PC-9 (cell line): ENCODE data around the gene AADAT. TPM values are rescaled to one million over a fixed set of nuclear protein-coding genes. Genes with fewer than 3 reads are reported as not detected.
A peak's percentile ranks its signal among the peaks of the same experiment; 100 is the strongest.

Source experiments
- BruUV-seq: library from RNA; stranded (reverse); fragments of 400-500 nt; replicated peaks from 2 replicates; lab custom pipeline; 2021; lab: Mats Ljungman, UMichigan
- CTCF ChIA-PET: fragments of 300-600 bp; sonication (Branson Sonifier 250); formaldehyde crosslinking; loops from one replicate; lab custom pipeline; 2022; ENCODE audit warnings: antibody characterized with exemption; lab: Charles Lee
- POLR2A ChIA-PET: fragments of 300-600 bp; sonication (Branson Sonifier 250); formaldehyde crosslinking; loops from one replicate; lab custom pipeline; 2022; ENCODE audit warnings: antibody characterized with exemption; ENCODE audit not compliant: unreplicated experiment; lab: Charles Lee
- DNase-seq, 2 experiments: peaks; one replicate each; pipeline versions ENCODE4 v3.0.0 to v3.0.0-alpha.2; 2015 to 2022; ENCODE audit warnings: mixed read lengths in 1 of 2
- H2AFZ ChIP-seq: fragments of 200-600 bp; sonication (generic); 2 replicates; pipeline ENCODE4 v1.8.1; 2017; ENCODE audit warnings: antibody characterized with exemption
- H3F3A ChIP-seq: fragments of 200-600 bp; sonication (generic); 2 replicates; pipeline ENCODE4 v1.8.1; 2017; ENCODE audit warnings: antibody characterized with exemption, mild to moderate bottlenecking, low read depth; ENCODE audit not compliant: insufficient read depth
- H3K27ac ChIP-seq: fragments of 200-600 bp; sonication (generic); 2 replicates; pipeline ENCODE4 v1.6.1; 2016; ENCODE audit warnings: mixed run types
- H3K27me3 ChIP-seq: fragments of 200-600 bp; sonication (generic); 2 replicates; pipeline ENCODE4 v1.6.1; 2016; ENCODE audit warnings: low read depth, mixed run types; ENCODE audit not compliant: insufficient read depth
- H3K36me3 ChIP-seq: fragments of 200-600 bp; sonication (generic); 2 replicates; pipeline ENCODE4 v1.6.1; 2016; ENCODE audit warnings: low read depth, mixed run types
- H3K4me1 ChIP-seq: fragments of 200-600 bp; sonication (generic); replicated peaks from 2 replicates; pipeline ENCODE4 v1.6.1; 2016; ENCODE audit warnings: mixed run types; ENCODE audit not compliant: insufficient read depth
- H3K4me2 ChIP-seq: fragments of 200-600 bp; sonication (generic); 2 replicates; pipeline ENCODE4 v1.6.1; 2017; ENCODE audit warnings: mixed run types
- H3K4me3 ChIP-seq: fragments of 200-600 bp; sonication (generic); 2 replicates; pipeline ENCODE4 v1.6.1; 2016; ENCODE audit warnings: mixed run types
- H3K79me2 ChIP-seq: fragments of 200-600 bp; sonication (generic); 2 replicates; pipeline ENCODE4 v1.6.1; 2017; ENCODE audit warnings: low read depth, mixed run types
- H3K9me2 ChIP-seq: fragments of 200-600 bp; sonication (generic); 2 replicates; pipeline ENCODE4 v1.8.1; 2017; ENCODE audit warnings: mild to moderate bottlenecking; ENCODE audit not compliant: insufficient read depth
- H3K9me3 ChIP-seq: fragments of 200-600 bp; sonication (generic); 2 replicates; pipeline ENCODE4 v1.8.1; 2016; ENCODE audit warnings: low read depth; ENCODE audit not compliant: insufficient read depth
- H4K20me1 ChIP-seq: fragments of 200-600 bp; sonication (generic); 2 replicates; pipeline ENCODE4 v1.8.1; 2017; ENCODE audit not compliant: insufficient read depth
- CTCF ChIP-seq: fragments of 200-600 bp; sonication (generic); conservative IDR thresholded peaks from 2 replicates; pipeline ENCODE4 v1.6.1; 2017; ENCODE audit warnings: mixed run types, antibody characterized with exemption, mild to moderate bottlenecking, moderate library complexity
- EZH2 ChIP-seq: fragments of 200-600 bp; sonication (generic); IDR thresholded peaks from 2 replicates; pipeline ENCODE4 v1.8.0; 2017; ENCODE audit warnings: antibody characterized with exemption, low read depth
- intact Hi-C: fragments of 100-400 bp; cut with micrococcal nuclease; formaldehyde crosslinking; loops from one replicate; pipeline ENCODE4 v1.10.0; 2022; ENCODE audit not compliant: unreplicated experiment
- total RNA-seq: library from RNA; stranded (reverse); gene quantifications from 2 replicates; pipeline ENCODE4 v1.2.3, GENCODE V29; 2021

The AADAT gene
- total RNA-seq, 1 experiment from 2014 or later = 2.6 TPM

DNA sequence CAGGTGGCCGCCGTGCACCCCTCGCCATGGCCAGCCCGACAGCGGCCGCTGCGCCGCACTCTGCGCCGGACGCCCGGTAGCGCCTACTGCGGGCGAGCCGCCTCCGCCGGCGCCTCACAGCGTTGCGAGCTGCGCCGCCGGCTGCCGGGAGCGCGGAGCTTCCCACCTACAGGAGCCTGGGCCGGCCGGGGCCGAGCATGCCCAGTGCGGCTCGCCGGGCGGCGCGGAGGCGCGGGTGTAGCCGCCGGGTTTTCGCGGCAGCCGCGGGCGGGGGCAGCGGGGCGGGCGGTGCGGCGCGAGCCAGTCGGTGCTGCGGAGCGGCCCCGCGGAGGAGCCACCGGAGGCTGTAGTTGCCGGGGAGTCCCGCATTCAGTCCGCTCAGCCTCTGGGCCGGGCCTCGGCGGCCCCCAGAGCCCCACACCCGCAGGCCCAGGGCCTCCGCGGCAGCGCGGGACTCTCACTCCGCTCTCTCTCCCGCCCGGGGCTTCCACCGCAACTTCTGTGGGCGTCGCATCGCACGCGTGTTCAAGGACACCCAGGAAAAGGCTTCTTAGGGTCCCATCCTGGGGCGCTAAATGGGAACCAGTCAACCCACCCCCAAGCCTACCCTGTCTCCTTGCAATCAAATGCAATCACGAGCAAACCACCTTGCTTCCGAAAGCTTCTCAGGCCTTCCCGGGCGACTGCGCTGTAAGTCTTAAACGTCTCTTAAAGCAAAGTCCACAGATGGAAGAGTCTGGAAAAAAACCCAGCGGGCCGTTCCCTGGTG, 63.3 kb downstream of the AADAT start, which contains the start of gene MFAP3L:
Gene MFAP3L (minus strand): TSS at position 143 of the 769 bp plus-strand sequence. CDS start 20,518 bp downstream, outside the sequence.
- TF ChIP-seq EZH2 (no peak), CTCF (no peak)
- ChIA-PET POLR2A (no interaction called here), CTCF (interaction anchor here (1.0 kb wide), 1 partner anchor 216 kb away, joined by 3 read pairs; no protein-coding TSS in a partner anchor)
- peak; percentile 54 to 94 for DNase-seq
- Histone ChIP-seq H4K20me1 (no peaks in the 10 kb centered on the region), H3K4me1 (no peaks in the 10 kb centered on the region), H3F3A (0 out of 2 replicates have a peak, but pooled peaks cover 3% of the 10 kb centered on the region), H3K9me2 (no peaks in the 10 kb centered on the region), H3K36me3 (no peaks in the 10 kb centered on the region), H3K27me3 (no peaks in the 10 kb centered on the region), H3K79me2 (no peaks in the 10 kb centered on the region), H3K27ac (peak within 1 kb of the TSS; percentile 50), H3K9me3 (peaks cover 6% of the 10 kb centered on the region; the same call in 1 of the 2 replicates), H3K4me3 (peak within 1 kb of the TSS; percentile 75), H2AFZ (peak within 1 kb of the TSS; percentile 97), H3K4me2 (peak within 1 kb of the TSS; percentile 90)
- BruUV-seq = TSS peak; percentile 88
- intact Hi-C loops = loop anchor here (1.0 to 5.0 kb wide), 4 partner anchors 84 to 414 kb away; partner anchors contain the start of gene NEK1

GRCh38 chr4:170025523-170026252, 64.1 kb downstream of the AADAT start:
- H3K4me2 ChIP-seq = peak overlapping the region; percentile 75
- CTCF ChIA-PET = interaction anchor here (0.6 to 1.0 kb wide), 2 partner anchors 215 to 1374 kb away, joined by 3 to 5 read pairs; no protein-coding TSS in a partner anchor
- no peaks in the 10 kb centered on the region for H3K27me3 ChIP-seq
- no peak overlapping the region for H3K27ac ChIP-seq
- no peaks in the 10 kb centered on the region for H4K20me1 ChIP-seq
- H3K9me2 ChIP-seq = no peaks in the 10 kb centered on the region
- 0 out of 2 replicates have a peak, but pooled peaks cover 3% of the 10 kb centered on the region for H3F3A ChIP-seq
- H2AFZ ChIP-seq = peak overlapping the region; percentile 70; the same call in 1 of the 2 replicates
- no peak for DNase-seq
- POLR2A ChIA-PET = interaction anchor here (0.7 kb wide), 1 partner anchor 215 kb away, joined by 3 read pairs; no protein-coding TSS in a partner anchor
- no peaks in the 10 kb centered on the region for H3K4me1 ChIP-seq
- no TSS peak for BruUV-seq
- no peaks in the 10 kb centered on the region for H3K36me3 ChIP-seq
- intact Hi-C loops = loop anchor here (1.0 to 5.0 kb wide), 4 partner anchors 83 to 413 kb away; partner anchors contain the start of gene NEK1
- H3K79me2 ChIP-seq = no peaks in the 10 kb centered on the region
- TF ChIP-seq EZH2 (no peak), CTCF (no peak)
- peak overlapping the region; percentile 61; the same call in 1 of the 2 replicates for H3K4me3 ChIP-seq
- peaks cover 6% of the 10 kb centered on the region; the same call in 1 of the 2 replicates for H3K9me3 ChIP-seq

DNA sequence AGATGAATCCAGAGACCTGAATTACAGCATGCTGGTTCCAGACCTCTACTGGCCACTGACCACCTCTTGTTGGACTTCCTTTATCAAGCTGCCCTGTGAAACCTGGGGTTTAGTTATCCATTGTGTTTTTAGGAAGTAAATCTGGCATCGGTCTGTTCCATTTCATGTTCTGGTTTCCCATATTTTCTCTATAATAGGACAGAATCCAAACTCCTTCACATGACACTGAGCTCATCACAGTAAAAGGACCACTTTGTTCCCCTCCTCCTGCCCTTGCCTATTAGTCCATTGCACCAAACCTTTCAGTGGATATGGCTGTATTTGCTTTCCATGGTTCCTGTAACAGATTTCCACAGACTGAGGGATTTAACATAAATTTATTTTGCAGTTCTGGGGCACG, 67.5 kb downstream of the AADAT start:
- Histone ChIP-seq H3K27ac (no peak overlapping the region), H3K9me3 (no peaks in the 10 kb centered on the region), H2AFZ (no peak overlapping the region), H3K4me3 (no peak overlapping the region), H3K36me3 (no peaks in the 10 kb centered on the region), H3F3A (0 out of 2 replicates have a peak, but pooled peaks cover 3% of the 10 kb centered on the region), H4K20me1 (no peaks in the 10 kb centered on the region), H3K9me2 (no peaks in the 10 kb centered on the region), H3K4me1 (no peaks in the 10 kb centered on the region), H3K4me2 (no peak overlapping the region), H3K27me3 (no peaks in the 10 kb centered on the region), H3K79me2 (no peaks in the 10 kb centered on the region)
- no peak for TF ChIP-seq EZH2
- no peak for TF ChIP-seq CTCF
- POLR2A ChIA-PET = no interaction called here
- DNase-seq = no peak
- CTCF ChIA-PET = no interaction called here
- intact Hi-C loops = no loop called here
- no TSS peak for BruUV-seq
